Panc1 (cell line): Measurements from ENCODE around the gene DSCAM.

Experiments used
- POLR2AphosphoS5 ChIP-seq: IDR thresholded peaks from 2 replicates; pipeline ENCODE4 v1.6.1; 2012; ENCODE audit warnings: mild to moderate bottlenecking, low read depth, low read length, moderate library complexity
- TF ChIP-seq, protein P1 (sequence below): fragments of 450-650 bp; IDR thresholded peaks from 2 replicates; pipeline ENCODE4 v1.5.1; 2017; ENCODE audit warnings: mild to moderate bottlenecking

DNA sequence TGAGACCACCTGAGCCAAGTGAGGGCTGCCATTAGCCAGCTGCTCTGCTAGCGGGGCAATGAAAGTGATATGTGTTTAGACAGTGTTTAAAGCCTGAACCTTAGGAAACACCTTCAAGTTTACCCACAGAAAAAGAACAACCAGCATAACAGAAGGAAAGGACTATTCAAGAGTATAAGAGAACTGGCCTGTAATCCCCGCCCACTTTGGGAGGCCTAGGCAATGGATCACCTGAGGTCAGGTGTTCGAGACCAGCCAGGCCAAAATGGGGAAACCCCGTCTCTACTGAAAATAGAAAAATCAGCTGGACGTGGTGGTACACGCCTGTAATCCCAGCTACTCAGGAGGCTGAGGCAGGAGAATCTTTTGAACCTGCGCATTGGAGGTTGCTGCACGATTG lies 830.3 kb downstream of the DSCAM start:
- TF ChIP-seq, protein P1, sequence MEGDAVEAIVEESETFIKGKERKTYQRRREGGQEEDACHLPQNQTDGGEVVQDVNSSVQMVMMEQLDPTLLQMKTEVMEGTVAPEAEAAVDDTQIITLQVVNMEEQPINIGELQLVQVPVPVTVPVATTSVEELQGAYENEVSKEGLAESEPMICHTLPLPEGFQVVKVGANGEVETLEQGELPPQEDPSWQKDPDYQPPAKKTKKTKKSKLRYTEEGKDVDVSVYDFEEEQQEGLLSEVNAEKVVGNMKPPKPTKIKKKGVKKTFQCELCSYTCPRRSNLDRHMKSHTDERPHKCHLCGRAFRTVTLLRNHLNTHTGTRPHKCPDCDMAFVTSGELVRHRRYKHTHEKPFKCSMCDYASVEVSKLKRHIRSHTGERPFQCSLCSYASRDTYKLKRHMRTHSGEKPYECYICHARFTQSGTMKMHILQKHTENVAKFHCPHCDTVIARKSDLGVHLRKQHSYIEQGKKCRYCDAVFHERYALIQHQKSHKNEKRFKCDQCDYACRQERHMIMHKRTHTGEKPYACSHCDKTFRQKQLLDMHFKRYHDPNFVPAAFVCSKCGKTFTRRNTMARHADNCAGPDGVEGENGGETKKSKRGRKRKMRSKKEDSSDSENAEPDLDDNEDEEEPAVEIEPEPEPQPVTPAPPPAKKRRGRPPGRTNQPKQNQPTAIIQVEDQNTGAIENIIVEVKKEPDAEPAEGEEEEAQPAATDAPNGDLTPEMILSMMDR: no peak
- no peak for TF ChIP-seq POLR2AphosphoS5
